ENCODE data around the gene ADORA3.
"Not testable (repeated sequence)": the region's sequence is repeated elsewhere in the genome, so short reads cannot be mapped to it uniquely, and the experiment has no call there.

The ADORA3 gene

GRCh38 chr1:111503585-111504060, at the start of gene ADORA3, which contains the start of gene TMIGD3:
Gene ADORA3 (minus strand): TSS chr1:111503633. CDS start chr1:111503354, 279 bp downstream.
Gene TMIGD3 (minus strand): TSS chr1:111503633. CDS start chr1:111503354, 279 bp downstream.
- DNase-seq (ENCODE audit: low spot score in 2 of 2) (no peak), ATAC-seq (replicated peaks; ENCODE audit: extremely low read depth, poor library complexity, severe bottlenecking) (no peak)
- H3K4me1 Mint-ChIP-seq: peaks cover 47% of the 10 kb centered on the region
- peak within 1 kb of the TSS; percentile 38 for H3K4me3 Mint-ChIP-seq
- H3K9me3 Mint-ChIP-seq: no peaks in the 10 kb centered on the region
- H3K27me3 Mint-ChIP-seq: no peaks in the 10 kb centered on the region
- no peaks in the 10 kb centered on the region for H3K36me3 Mint-ChIP-seq (ENCODE audit: insufficient read depth)
- no peak within 1 kb of the TSS for H3K27ac Mint-ChIP-seq (ENCODE audit: low read depth)

GRCh38 chr1:111553196-111553595, 49.8 kb upstream of the ADORA3 start:
- Mint-ChIP-seq H3K27ac (ENCODE audit: low read depth) (no peak overlapping the region), H3K4me3 (no peak overlapping the region), H3K36me3 (ENCODE audit: insufficient read depth) (no peaks in the 10 kb centered on the region), H3K9me3 (no peaks in the 10 kb centered on the region), H3K4me1 (peaks cover 12% of the 10 kb centered on the region), H3K27me3 (no peaks in the 10 kb centered on the region)
- no peak for ATAC-seq (replicated peaks; ENCODE audit: extremely low read depth, poor library complexity, severe bottlenecking)
- no peak for DNase-seq (ENCODE audit: low spot score in 2 of 2)

DNA sequence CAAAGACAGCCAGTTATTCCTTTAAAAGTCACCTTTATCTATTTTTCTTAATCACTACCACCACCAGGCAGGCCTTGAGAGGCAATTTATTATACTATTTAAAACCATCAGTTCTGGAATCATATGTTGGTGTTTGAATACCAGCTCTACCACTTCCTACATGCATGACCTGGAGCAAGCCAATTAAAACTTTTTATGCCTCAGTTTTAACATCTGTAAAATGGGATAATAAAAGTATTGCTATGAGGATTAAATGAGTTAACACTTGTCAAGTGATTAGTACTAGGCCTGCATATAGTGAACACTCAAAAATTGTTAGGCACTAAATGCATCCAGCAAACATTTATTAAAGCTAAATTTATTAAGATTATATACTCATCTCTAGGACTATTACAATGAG, 49.2 kb upstream of the ADORA3 start:
- no peak overlapping the region for H3K4me3 Mint-ChIP-seq
- ATAC-seq (replicated peaks; ENCODE audit: extremely low read depth, poor library complexity, severe bottlenecking) (no peak), DNase-seq (ENCODE audit: low spot score in 2 of 2) (no peak)
- H3K36me3 Mint-ChIP-seq (ENCODE audit: insufficient read depth): no peaks in the 10 kb centered on the region
- H3K9me3 Mint-ChIP-seq: no peaks in the 10 kb centered on the region
- no peaks in the 10 kb centered on the region for H3K27me3 Mint-ChIP-seq
- H3K27ac Mint-ChIP-seq (ENCODE audit: low read depth): no peak overlapping the region
- peaks cover 12% of the 10 kb centered on the region for H3K4me1 Mint-ChIP-seq

- no peaks in the 10 kb centered on the region for H3K36me3 Mint-ChIP-seq (ENCODE audit: insufficient read depth)
- no peak for DNase-seq (ENCODE audit: low spot score in 2 of 2)
- H3K27me3 Mint-ChIP-seq: no peaks in the 10 kb centered on the region
- no peaks in the 10 kb centered on the region for H3K9me3 Mint-ChIP-seq
- no peak overlapping the region for H3K27ac Mint-ChIP-seq (ENCODE audit: low read depth)
- no peak for ATAC-seq (replicated peaks; ENCODE audit: extremely low read depth, poor library complexity, severe bottlenecking)
- peaks cover 12% of the 10 kb centered on the region for H3K4me1 Mint-ChIP-seq
- no peak overlapping the region for H3K4me3 Mint-ChIP-seq
Observed at GRCh38 chr1:111551623-111552411, 48.4 kb upstream of the ADORA3 start.

GRCh38 chr1:111547786-111548185, 44.4 kb upstream of the ADORA3 start:
- H3K4me3 Mint-ChIP-seq; H3K9me3 Mint-ChIP-seq; DNase-seq (ENCODE audit: low spot score in 2 of 2); ATAC-seq (replicated peaks; ENCODE audit: extremely low read depth, poor library complexity, severe bottlenecking); H3K27me3 Mint-ChIP-seq; H3K36me3 Mint-ChIP-seq (ENCODE audit: insufficient read depth); H3K27ac Mint-ChIP-seq (ENCODE audit: low read depth): not testable (repeated sequence)
- peaks cover 12% of the 10 kb centered on the region for H3K4me1 Mint-ChIP-seq

- H3K36me3 Mint-ChIP-seq (ENCODE audit: insufficient read depth): no peaks in the 10 kb centered on the region
- H3K27me3 Mint-ChIP-seq: no peaks in the 10 kb centered on the region
- no peak overlapping the region for H3K4me3 Mint-ChIP-seq
- no peaks in the 10 kb centered on the region for H3K4me1 Mint-ChIP-seq
- no peaks in the 10 kb centered on the region for H3K9me3 Mint-ChIP-seq
- ATAC-seq (replicated peaks; ENCODE audit: extremely low read depth, poor library complexity, severe bottlenecking): no peak
- DNase-seq (ENCODE audit: low spot score in 2 of 2): no peak
- no peak overlapping the region for H3K27ac Mint-ChIP-seq (ENCODE audit: low read depth)
Observed at GRCh38 chr1:111542187-111542586, 38.8 kb upstream of the ADORA3 start.

GRCh38 chr1:111541721-111542120, 38.3 kb upstream of the ADORA3 start:
- DNase-seq (ENCODE audit: low spot score in 2 of 2) (no peak), ATAC-seq (replicated peaks; ENCODE audit: extremely low read depth, poor library complexity, severe bottlenecking) (no peak)
- Mint-ChIP-seq H3K36me3 (ENCODE audit: insufficient read depth) (no peaks in the 10 kb centered on the region), H3K27me3 (no peaks in the 10 kb centered on the region), H3K27ac (ENCODE audit: low read depth) (no peak overlapping the region), H3K9me3 (no peaks in the 10 kb centered on the region), H3K4me1 (no peaks in the 10 kb centered on the region), H3K4me3 (no peak overlapping the region)

DNA sequence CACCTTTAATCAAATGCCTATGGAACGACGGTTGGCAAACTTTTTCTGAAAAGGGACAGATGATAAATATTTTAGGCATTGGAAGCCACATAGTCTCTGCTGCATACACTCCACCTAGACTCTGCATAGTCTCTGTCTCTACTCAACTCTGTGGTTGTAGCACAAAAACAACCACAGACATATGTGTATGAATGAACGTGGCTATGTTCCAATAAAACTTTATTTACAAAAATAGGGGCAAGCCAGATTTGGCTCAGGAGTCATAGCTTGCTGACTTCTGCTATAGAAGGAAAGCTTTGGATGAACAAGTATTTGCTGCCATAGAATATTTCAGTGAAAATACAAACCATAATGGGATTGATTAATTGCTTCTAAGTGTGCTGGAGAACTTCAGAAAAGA, 37.5 kb upstream of the ADORA3 start:
- no peak overlapping the region for H3K4me3 Mint-ChIP-seq
- H3K27ac Mint-ChIP-seq (ENCODE audit: low read depth): no peak overlapping the region
- H3K9me3 Mint-ChIP-seq: no peaks in the 10 kb centered on the region
- H3K4me1 Mint-ChIP-seq: no peaks in the 10 kb centered on the region
- H3K27me3 Mint-ChIP-seq: no peaks in the 10 kb centered on the region
- no peak for ATAC-seq (replicated peaks; ENCODE audit: extremely low read depth, poor library complexity, severe bottlenecking)
- no peaks in the 10 kb centered on the region for H3K36me3 Mint-ChIP-seq (ENCODE audit: insufficient read depth)
- no peak for DNase-seq (ENCODE audit: low spot score in 2 of 2)

GRCh38 chr1:111538343-111539025, 35.1 kb upstream of the ADORA3 start:
- H3K4me1 Mint-ChIP-seq: no peaks in the 10 kb centered on the region
- no peaks in the 10 kb centered on the region for H3K9me3 Mint-ChIP-seq
- no peak overlapping the region for H3K27ac Mint-ChIP-seq (ENCODE audit: low read depth)
- no peaks in the 10 kb centered on the region for H3K27me3 Mint-ChIP-seq
- no peak for ATAC-seq (replicated peaks; ENCODE audit: extremely low read depth, poor library complexity, severe bottlenecking)
- H3K36me3 Mint-ChIP-seq (ENCODE audit: insufficient read depth): no peaks in the 10 kb centered on the region
- no peak overlapping the region for H3K4me3 Mint-ChIP-seq
- DNase-seq (ENCODE audit: low spot score in 2 of 2): no peak

DNA sequence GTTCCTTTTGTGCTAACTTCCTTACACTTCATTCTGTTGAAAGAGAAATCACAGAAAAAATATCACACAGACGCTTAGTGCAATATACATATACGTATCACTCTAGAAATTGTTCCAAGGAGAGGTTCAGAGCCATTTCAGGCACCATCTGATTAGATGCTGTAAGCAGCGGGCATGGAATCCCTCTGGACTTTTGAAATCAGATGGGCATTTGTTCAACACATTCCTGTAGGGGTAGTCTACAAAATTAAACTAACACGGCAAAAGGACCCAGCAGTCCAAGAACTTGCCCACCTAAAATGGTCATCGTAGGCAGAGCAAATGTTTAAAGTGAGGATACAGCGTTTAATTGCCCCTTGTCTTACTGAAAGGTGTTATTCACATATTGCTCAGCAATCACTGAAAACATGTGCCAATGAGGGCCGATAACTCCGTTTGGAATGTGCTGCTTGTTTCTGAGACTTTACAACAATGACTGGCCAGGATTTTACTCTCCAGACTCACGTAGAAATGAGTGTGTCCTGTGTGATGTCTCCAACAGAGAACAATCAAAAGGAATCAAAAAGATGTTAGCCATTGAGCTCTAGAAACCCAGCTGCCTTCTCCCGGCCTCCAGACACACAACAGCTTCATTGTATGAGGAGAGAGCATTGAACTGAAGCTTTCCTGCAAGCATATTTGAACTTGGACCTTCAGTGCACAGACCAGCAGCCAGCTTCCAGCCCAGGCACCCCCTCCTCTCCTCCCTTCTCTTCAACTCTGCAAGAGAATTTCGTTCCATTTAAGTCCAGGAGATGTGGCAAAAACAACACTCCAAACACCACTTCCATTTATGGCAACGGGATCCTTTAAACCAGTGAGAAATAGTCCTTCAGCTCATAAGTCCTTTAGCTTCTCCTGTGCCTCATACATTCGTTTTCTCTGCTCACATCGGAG, 32.1 kb upstream of the ADORA3 start:
- ATAC-seq (replicated peaks; ENCODE audit: extremely low read depth, poor library complexity, severe bottlenecking): no peak
- no peak overlapping the region for H3K4me3 Mint-ChIP-seq
- H3K27me3 Mint-ChIP-seq: no peaks in the 10 kb centered on the region
- H3K27ac Mint-ChIP-seq (ENCODE audit: low read depth): no peak overlapping the region
- no peaks in the 10 kb centered on the region for H3K4me1 Mint-ChIP-seq
- no peak for DNase-seq (ENCODE audit: low spot score in 2 of 2)
- no peaks in the 10 kb centered on the region for H3K9me3 Mint-ChIP-seq
- H3K36me3 Mint-ChIP-seq (ENCODE audit: insufficient read depth): no peaks in the 10 kb centered on the region

DNA sequence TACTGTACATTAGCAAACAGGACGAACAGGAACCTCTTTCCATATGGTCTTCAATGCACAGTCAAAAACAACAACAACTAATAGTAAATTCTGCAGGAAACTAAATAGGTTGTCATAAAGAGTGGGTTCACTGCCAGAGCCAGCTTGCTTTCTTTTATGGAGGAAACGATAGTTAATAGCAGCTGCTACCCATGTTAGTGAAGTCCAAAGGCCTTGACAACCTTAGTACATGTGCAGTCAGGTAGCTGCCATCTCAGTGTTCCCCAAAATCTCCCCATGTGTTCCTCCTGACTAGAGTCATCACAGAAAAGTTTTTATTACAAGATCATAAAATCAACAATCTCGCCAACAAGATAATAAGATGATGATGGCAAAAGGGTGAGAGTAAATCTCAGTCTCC, 16.6 kb upstream of the ADORA3 start:
- no peak overlapping the region for H3K4me3 Mint-ChIP-seq

GRCh38 chr1:111517469-111518225, 14.2 kb upstream of the ADORA3 start:
- peaks cover 28% of the 10 kb centered on the region for H3K4me1 Mint-ChIP-seq
- peak overlapping the region; percentile 56 for H3K4me3 Mint-ChIP-seq

More for the DNA sequence above, 16.6 kb upstream of the ADORA3 start:
- DNase-seq (ENCODE audit: low spot score in 2 of 2) (no peak), ATAC-seq (replicated peaks; ENCODE audit: extremely low read depth, poor library complexity, severe bottlenecking) (no peak)
- no peaks in the 10 kb centered on the region for H3K27me3 Mint-ChIP-seq
- peaks cover 26% of the 10 kb centered on the region for H3K4me1 Mint-ChIP-seq
- no peaks in the 10 kb centered on the region for H3K9me3 Mint-ChIP-seq
- H3K27ac Mint-ChIP-seq (ENCODE audit: low read depth): no peak overlapping the region
- H3K36me3 Mint-ChIP-seq (ENCODE audit: insufficient read depth): peaks cover 3% of the 10 kb centered on the region

More at GRCh38 chr1:111517469-111518225, 14.2 kb upstream of the ADORA3 start:
- DNase-seq (ENCODE audit: low spot score in 2 of 2): no peak
- peak overlapping the region; percentile 68 for H3K27ac Mint-ChIP-seq (ENCODE audit: low read depth)
- no peaks in the 10 kb centered on the region for H3K27me3 Mint-ChIP-seq
- H3K9me3 Mint-ChIP-seq: no peaks in the 10 kb centered on the region
- peaks cover 3% of the 10 kb centered on the region for H3K36me3 Mint-ChIP-seq (ENCODE audit: insufficient read depth)
- peak; percentile 65 for ATAC-seq (replicated peaks; ENCODE audit: extremely low read depth, poor library complexity, severe bottlenecking)

Data from central memory CD8-positive, alpha-beta T cell (primary cell).